OCI-M2 (cell line): ENCODE data around the gene MPV17.
"Not testable (repeated sequence)": the region's sequence is repeated elsewhere in the genome, so short reads cannot be mapped to it uniquely, and the experiment has no call there.

Experiments used
- DNase-seq: peaks from one replicate; lab custom pipeline; 2025; ENCODE audit not compliant: unreplicated experiment; lab: John Stamatoyannopoulos, UW

Gene MPV17

GRCh38 chr2:27323596-27324285 lies 844 bp upstream of the MPV17 start:
- DNase-seq = no peak

GRCh38 chr2:27322301-27322765 lies 564 bp downstream of the MPV17 start:
- DNase-seq = no peak

DNA sequence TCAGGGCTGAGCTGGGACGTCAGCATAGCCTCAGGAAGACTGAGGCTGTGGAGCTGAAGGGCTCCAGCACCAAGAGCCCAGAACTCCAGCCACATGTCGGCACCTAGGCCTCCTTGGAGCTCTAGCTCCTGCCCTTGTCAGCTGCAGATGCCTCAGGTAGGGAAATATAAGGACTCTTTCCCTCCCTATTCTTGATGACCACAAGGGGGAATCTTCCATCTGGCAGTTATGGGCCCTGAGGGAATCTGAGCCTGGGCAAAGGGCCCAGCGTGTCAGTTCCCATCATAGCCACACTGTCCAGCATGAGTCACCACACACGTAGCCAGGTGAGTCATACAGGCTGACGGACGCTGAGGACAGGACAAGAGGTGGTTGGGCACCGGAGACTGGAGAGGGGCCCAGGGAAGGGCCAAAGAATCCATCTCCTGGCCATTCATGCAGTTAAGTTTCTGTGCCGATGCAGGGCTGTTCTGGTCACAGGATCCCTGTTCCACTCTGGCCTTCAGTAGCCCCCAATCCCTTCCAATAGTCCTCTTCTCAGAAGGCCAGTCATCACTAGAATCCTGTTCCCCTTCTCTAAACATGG lies 1.8 kb downstream of the MPV17 start:
- no peak for DNase-seq

DNA sequence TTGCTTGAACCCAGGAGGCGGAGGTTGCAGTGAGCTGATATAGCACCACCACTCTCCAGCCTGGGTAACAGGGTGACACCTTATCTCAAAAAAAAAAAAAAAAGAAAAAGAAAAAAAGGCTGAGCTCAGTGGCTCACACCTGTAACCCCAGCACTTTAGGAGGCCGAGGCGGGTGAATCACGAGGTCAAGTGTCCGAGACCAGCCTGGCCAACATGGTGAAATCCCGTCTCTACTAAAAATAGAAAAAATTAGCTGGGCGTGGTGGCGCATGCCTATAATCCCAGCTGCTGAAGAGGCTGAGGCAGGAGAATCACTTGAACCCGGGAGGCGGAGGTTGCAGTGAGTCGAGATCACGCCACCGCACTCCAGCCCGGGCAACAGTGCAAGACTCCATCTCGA lies 3.1 kb downstream of the MPV17 start:
- DNase-seq = not testable (repeated sequence)

- no peak for DNase-seq
These were observed 6.1 kb downstream of the MPV17 start for GRCh38 chr2:27316655-27317412.

DNA sequence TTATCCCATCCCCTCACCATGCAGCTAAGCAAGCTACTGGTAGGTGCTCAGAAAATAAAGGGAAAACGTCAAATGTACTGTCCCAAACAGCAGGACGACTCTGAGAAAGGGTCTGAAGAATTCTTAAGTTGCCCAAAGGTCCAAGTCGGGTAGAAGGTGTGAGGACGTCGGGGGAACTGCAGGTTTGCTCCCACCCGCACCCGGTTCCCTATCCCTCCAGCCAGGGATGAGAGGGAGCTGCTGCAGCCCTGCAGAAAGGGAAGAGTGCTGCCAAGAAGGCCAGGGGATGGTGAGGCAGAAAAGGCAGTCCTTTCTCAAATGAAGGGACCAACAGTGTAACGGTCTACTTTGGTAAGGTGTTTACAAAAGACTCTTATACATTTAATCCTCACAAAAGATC lies 7.8 kb downstream of the MPV17 start:
- DNase-seq = no peak

DNA sequence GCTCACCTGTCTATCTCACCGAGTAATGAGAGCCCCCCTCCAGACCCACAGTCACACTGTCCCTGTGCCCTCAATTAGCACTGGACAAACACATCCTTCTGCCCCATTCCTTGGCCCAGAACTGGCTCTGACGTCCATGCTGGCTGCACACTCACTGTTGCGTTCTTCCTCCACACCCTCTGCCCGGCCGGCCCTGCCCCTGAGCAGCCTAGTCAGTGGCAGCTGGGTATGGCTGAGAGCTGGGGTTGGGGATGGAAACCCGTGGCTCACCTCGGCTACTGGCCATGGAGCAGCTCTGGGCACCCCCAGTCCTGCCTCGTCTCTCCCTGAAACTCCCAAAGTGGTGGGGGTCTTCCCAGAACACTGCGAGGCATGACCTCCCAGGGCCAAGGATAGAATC lies 8.2 kb downstream of the MPV17 start:
- no peak for DNase-seq

- DNase-seq = no peak
These were observed 8.8 kb downstream of the MPV17 start for GRCh38 chr2:27313882-27314645.

DNA sequence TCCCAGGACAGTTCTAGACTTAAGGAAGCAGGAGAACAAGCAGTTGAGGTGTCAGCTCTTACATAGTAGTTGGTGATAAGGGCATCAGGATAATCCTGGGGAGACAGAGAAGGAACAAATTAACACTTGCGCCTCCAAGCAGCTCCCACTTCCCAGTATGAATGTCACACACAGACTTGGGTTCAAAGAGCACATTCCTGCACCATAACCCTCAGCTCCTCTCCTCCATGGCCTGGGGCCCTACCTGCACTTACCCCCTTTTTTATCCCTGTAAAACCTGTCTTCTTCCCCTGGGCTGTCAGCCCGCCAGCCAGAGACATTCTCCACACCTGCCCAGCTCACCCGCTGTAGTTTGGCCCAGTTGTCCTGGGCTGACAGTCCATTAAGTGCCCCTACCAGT lies 10.7 kb downstream of the MPV17 start:
- no peak for DNase-seq

- no peak for DNase-seq
These were observed 13.2 kb downstream of the MPV17 start for GRCh38 chr2:27309651-27310050.

GRCh38 chr2:27308359-27308881 lies 14.5 kb downstream of the MPV17 start, which contains the start of gene UCN:
UCN (minus strand) TSS chr2:27308445; CDS start chr2:27307895, 550 bp downstream.
- DNase-seq = no peak

GRCh38 chr2:27307545-27308358 lies 15.1 kb downstream of the MPV17 start:
- no peak for DNase-seq

DNA sequence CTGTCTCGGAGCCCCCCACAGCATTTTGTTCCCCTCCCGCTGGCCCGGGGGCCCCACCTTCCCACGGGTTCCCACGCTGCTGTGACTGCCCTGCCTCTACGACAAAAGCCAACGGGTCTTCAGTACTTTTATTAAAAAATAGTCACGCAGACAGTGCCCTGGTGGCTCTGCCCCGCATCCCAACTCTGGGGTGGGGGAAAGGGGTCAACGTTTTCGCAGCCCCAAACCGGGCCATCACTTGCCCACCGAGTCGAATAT lies 15.7 kb downstream of the MPV17 start:
- no peak for DNase-seq

DNA sequence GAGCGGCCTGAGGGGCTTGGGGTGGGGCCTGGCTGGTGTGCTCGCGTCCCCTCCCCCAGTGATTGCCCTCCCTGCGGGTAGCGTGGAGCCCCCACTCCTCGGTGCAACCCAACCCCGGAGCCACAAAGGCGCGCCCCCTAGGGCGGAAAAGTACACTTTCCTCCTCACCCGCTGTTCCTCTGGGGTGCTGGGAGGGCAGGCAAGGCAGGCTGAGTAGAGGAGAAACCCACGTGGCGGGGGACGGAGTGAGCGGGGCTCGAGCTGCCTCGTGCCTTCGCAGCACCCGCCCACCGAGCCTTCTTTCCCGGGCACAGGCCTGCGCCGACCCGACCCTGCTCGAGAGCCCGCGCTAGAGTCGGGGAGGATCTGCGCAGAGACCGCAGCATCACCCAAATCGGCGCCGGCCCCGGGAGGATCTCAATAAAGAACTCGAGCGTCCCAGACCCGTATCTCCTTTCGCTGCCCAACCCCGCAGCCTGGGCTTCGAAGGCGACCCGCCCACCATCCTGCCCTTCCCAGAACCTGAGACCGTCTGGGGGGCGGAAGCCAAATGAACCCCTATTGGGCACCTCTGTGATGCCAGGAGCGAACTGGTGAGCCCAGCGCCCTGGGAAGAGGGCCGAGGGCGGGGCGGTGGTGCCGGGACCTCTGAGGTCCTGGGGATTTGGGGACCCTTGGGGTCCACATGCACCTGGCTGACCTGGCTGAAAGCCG lies 16.2 kb downstream of the MPV17 start:
- no peak for DNase-seq

DNA sequence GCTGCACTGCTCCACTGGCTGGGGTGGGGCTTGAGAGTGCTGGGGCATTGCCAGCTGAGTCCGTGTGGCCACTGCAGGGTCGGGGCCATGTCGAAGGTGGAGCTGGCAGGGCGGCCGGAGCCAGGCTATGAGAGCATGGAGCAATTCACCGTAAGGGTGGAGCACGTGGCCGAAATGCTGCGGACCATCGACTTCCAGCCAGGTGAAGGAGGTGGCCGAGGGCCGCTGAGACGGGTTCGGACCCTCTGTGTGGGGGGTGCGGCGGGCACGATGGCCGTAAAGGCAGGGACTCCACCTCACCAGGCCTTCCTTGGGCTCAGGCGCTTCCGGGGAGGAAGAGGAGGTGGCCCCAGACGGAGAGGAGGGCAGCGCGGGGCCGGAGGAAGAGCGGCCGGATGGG lies 16.8 kb downstream of the MPV17 start:
- DNase-seq = no peak

DNA sequence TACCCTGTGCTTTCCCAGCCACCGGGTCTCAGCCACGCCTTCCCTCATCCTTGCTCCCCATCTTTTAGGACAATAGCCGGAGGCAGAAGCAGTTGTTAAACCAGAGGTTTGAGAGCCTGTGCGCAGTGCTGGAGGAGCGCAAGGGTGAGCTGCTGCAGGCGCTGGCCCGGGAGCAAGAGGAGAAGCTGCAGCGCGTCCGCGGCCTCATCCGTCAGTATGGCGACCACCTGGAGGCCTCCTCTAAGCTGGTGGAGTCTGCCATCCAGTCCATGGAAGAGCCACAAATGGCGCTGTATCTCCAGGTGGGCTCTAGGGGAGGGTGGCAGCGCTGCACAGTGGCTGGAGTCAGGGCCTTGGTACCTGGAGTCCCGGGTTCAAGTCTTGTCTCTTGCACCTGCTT lies 17.4 kb downstream of the MPV17 start:
- no peak for DNase-seq

- no peak for DNase-seq
These were observed 18.2 kb downstream of the MPV17 start for GRCh38 chr2:27304488-27305240.

DNA sequence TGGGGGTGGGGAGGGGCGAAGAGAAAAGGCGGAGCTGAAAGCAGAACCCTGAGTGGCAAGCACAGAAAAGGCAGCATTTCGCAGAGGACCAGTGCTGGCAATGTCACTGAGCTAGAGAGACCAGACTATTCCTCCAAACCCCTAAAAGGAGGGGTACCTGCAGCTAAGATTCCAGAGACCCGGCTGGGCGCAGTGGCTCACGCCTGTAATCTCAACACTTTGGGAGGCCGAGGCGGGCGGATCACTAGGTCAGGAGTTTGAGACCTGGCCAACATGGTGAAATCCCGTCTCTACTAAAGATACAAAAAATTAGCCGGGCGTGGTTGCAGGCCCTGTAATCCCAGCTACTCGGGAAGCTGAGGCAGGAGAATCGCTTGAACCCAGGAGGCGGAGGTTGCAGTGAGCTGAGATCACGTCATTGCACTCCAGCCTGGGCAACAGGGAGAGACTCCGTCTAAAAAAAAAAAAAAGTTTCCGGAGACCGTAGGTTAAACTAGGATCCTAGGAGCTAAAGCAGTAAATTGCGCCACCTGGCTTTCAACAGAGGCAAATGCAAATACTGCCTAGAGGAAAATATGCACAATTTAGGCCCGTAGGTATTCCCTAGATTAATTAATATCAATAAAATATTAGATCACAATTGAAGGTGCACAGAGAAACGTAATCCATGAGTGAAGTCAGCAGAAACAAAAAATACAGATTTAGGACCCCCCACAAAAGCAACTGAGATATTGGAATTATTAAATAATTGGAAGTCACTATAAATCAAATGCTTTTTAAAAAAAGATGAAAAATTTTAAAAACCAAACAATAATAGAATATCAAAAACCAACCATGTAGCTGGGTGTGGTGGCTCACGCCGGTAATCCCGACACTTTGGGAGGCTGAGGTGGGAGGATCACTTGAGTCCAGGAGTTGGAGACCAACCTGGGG lies 19.5 kb downstream of the MPV17 start:
- no peak for DNase-seq
